Esophagus squamous epithelium (tissue), 5 donors: ENCODE data around the gene ZFHX3. TPM values are rescaled to one million over a fixed set of nuclear protein-coding genes. Genes with fewer than 3 reads are reported as not detected.

ENCODE experiments used
- DNase-seq: peaks from one replicate; lab custom pipeline; 2025; lab: John Stamatoyannopoulos, UW
- H3K27ac ChIP-seq, 4 donors: fragments of 200-600 bp; sonication (generic); one replicate each; pipeline ENCODE4 v1.5.1; 2016 to 2019; ENCODE audit warnings: mild to moderate bottlenecking in 1 of 4
- H3K27me3 ChIP-seq, 4 donors: fragments of 200-600 bp; sonication (generic); 1 replicate in 3 of 4; 2 replicates in 1 of 4; pipeline versions ENCODE4 v1.5.1 to v1.6.0; 2017 to 2021; ENCODE audit warnings: antibody characterized with exemption in 1 of 4
- H3K36me3 ChIP-seq, 3 donors: fragments of 200-600 bp; sonication (generic); one replicate each; pipeline ENCODE4 v1.5.1; 2016 to 2019
- H3K4me1 ChIP-seq, 3 donors: fragments of 200-600 bp; sonication (generic); one replicate each; pipeline ENCODE4 v1.5.1; 2017 to 2019
- H3K4me3 ChIP-seq, 4 donors: fragments of 200-600 bp; sonication (generic); 1 replicate in 3 of 4; 2 replicates in 1 of 4; pipeline ENCODE4 v1.5.1; 2016 to 2019; ENCODE audit warnings: mild to moderate bottlenecking in 2 of 4, moderate library complexity in 1 of 4
- H3K9me3 ChIP-seq, 3 donors: fragments of 200-600 bp; sonication (generic); one replicate each; pipeline ENCODE4 v1.5.1; 2016 to 2019
- CTCF ChIP-seq, 6 experiments: fragments of 450-650 bp in 4 of 6; fragments of 200-600 bp in 2 of 6; sonication (generic) in 2 of 6; IDR thresholded peaks; one replicate each; pipeline ENCODE4 v1.5.1; 2016 to 2019; ENCODE audit warnings: antibody characterized with exemption in 6 of 6, mild to moderate bottlenecking in 4 of 6, moderate library complexity in 4 of 6
- POLR2A ChIP-seq, 4 donors: fragments of 450-650 bp; IDR thresholded peaks; one replicate each; pipeline ENCODE4 v1.6.1; 2017; ENCODE audit warnings: antibody characterized with exemption in 4 of 4, mild to moderate bottlenecking in 4 of 4, moderate library complexity in 3 of 4
- WGBS, 2 donors: methylation state at CpG; one replicate each; pipeline ENCODE4 v1.1.5; 2018; 5-methylcytosine and 5-hydroxymethylcytosine counted together
- intact Hi-C: fragments of 100-400 bp; cut with DNase I; formaldehyde crosslinking; loops from one replicate; pipeline ENCODE4 v1.15.0; 2022
- total RNA-seq, 4 donors: library from RNA; depleted of rRNA; stranded (reverse); fragments of >200 nt; gene quantifications; one replicate each; pipeline ENCODE4 v1.1.0, GENCODE V29; 2016
- donor health status: DM: yes; HTN: yes; CAD: no.

The ZFHX3 gene
- total RNA-seq, 4 donors from 2014 or later = 3.5 to 12.8 (median 4.5) TPM

GRCh38 chr16:72850021-72850420 lies 197.9 kb downstream of the ZFHX3 start:
- 82 to 86% methylated on average over 3 to 4 of the region's 4 CpGs for WGBS, 2 donors
- TF ChIP-seq POLR2A (IDR thresholded peaks at IDR 0.05) (no peak), CTCF (IDR thresholded peaks at IDR 0.05) (no peak)
- peak overlapping the region in 3 of 4 donors; percentile 49 to 67 (median 64) for H3K27ac ChIP-seq
- intact Hi-C loops = no loop called here
- no peaks in the 10 kb centered on the region for H3K27me3 ChIP-seq
- no peak overlapping the region for H3K4me3 ChIP-seq
- no peaks in the 10 kb centered on the region for H3K36me3 ChIP-seq
- DNase-seq = no peak
- H3K9me3 ChIP-seq = no peaks in the 10 kb centered on the region
- H3K4me1 ChIP-seq = peaks cover 11 to 49% (median 15%) of the 10 kb centered on the region in 3 donors

GRCh38 chr16:72848759-72849664 lies 198.9 kb downstream of the ZFHX3 start:
- no peak for DNase-seq
- WGBS, 2 donors = 21 to 37% methylated on average over 13 to 21 of the region's 24 CpGs

GRCh38 chr16:72848028-72848400 lies 199.9 kb downstream of the ZFHX3 start:
- intact Hi-C loops = no loop called here
- Histone ChIP-seq H3K9me3 (no peaks in the 10 kb centered on the region), H3K36me3 (no peaks in the 10 kb centered on the region), H3K4me3 (no peak overlapping the region), H3K4me1 (peaks cover 11 to 40% (median 15%) of the 10 kb centered on the region in 3 donors), H3K27ac (peak overlapping the region; percentile 37 to 79 (median 62)), H3K27me3 (no peaks in the 10 kb centered on the region)
- TF ChIP-seq CTCF (IDR thresholded peaks at IDR 0.05) = no peak
- DNase-seq = no peak
- WGBS, 2 donors = 86 to 90% methylated on average over 5 to 7 of the region's 9 CpGs

More at GRCh38 chr16:72848759-72849664, 198.9 kb downstream of the ZFHX3 start:
- Histone ChIP-seq H3K27me3 (no peaks in the 10 kb centered on the region), H3K27ac (peak overlapping the region; percentile 37 to 79 (median 62)), H3K4me3 (peak overlapping the region in 2 of 4 donors; percentile 5 to 43), H3K9me3 (no peaks in the 10 kb centered on the region), H3K4me1 (peaks cover 11 to 45% (median 15%) of the 10 kb centered on the region in 3 donors), H3K36me3 (no peaks in the 10 kb centered on the region)
- intact Hi-C loops = no loop called here
- TF ChIP-seq CTCF (IDR thresholded peaks at IDR 0.05) = no peak
- TF ChIP-seq POLR2A (IDR thresholded peaks at IDR 0.05) = no peak

GRCh38 chr16:72847187-72848027 lies 200.5 kb downstream of the ZFHX3 start:
- intact Hi-C loops = no loop called here
- Histone ChIP-seq H3K4me1 (peaks cover 11 to 40% (median 15%) of the 10 kb centered on the region in 3 donors), H3K9me3 (no peaks in the 10 kb centered on the region), H3K4me3 (no peak overlapping the region), H3K36me3 (no peaks in the 10 kb centered on the region), H3K27ac (peak overlapping the region; percentile 12 to 75 (median 43)), H3K27me3 (no peaks in the 10 kb centered on the region)
- TF ChIP-seq CTCF (IDR thresholded peaks at IDR 0.05) (peak in 2 of 6 experiments; percentile 6 to 36), POLR2A (IDR thresholded peaks at IDR 0.05) (no peak)
- DNase-seq = no peak
- 35 to 44% methylated on average over 7 to 11 of the region's 11 CpGs for WGBS, 2 donors
